HG03159 (cell line): ENCODE measurements around the gene BATF.

Experiments
- ATAC-seq: cut with Tn5 transposase; IDR thresholded peaks from one replicate; pipeline ENCODE4 v1.9.1; 2021; ENCODE audit warnings: mild to moderate bottlenecking, moderate library complexity; ENCODE audit not compliant: unreplicated experiment

The BATF gene

DNA sequence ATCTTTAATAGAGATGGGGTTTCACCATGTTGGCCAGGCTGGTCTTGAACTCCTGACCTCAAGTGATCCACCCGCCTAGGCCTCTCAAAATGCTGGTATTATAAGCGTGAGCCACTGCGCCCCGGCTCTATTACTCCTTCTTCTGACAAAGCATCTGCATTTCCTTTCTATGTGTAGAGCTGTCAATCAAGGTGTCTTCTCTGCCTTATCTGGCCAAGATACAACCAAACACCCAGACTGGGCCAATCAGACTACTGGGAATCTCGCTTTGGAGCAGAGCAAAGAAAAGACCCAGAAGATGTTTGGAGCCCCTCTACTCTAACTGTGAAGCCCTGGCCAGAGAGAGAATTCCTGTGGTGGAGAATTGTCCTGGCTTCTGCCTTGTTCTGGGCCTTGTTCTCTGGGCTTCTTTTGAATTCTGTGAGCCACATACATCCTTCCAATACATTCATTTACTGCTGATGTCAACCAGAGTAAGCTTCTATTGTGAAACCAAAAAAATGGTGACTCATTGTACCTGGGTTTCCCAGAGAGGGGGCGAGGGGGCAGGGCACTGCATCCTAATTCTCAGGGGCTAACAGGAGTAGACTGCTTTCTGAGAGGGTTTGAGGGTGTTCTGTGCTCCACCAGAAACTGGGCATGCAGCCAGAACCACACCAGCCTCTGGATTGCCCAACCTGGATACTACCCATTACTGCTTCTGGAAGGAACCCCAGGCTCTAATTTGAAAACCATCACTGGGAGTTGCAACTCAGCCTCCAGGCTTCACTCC is 37.4 kb downstream of the BATF start:
- ATAC-seq, result no peak

GRCh38 chr14:75561013-75561432 is 38.8 kb downstream of the BATF start:
- no peak for ATAC-seq

DNA sequence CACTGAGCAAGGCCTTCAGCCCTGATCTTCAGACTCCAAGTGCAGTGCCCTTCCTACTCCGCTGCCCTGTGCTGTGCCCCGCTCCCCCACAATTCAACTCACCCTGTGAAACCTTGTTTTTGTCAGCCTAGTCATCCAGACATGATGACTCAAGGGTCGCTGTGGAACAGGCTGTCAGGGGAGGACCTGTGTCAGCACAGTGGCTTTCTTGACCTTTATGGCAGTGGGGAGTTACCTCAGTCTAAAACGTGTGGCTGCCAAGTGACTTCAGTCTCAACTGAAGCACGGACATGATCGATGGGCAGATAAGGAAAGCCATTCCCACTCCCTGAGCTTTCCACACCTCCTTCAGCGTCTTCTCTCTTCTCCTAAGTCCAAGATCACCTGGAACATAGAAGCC is 39.8 kb downstream of the BATF start:
- no peak for ATAC-seq

DNA sequence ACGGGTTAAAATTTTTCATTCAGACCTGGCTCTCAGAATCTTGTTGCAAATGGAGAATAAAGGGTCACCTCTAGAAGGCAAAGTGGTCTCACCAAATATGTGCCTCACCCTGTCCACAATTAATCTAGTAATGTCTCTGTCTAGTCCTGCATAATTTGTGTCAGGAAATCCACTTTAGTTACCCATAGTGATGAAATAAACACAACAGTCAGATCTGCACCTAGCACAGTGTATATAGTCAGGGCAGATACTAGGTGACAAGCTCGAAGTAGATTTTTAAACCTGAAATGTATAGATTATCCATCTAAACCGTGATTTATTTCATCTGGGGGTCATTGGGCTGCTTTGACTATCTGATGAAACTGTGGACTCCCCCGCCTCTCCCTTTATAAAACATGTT is 40.2 kb downstream of the BATF start:
- no peak for ATAC-seq

- ATAC-seq, result no peak
Measured at GRCh38 chr14:75563931-75564330, 41.7 kb downstream of the BATF start.

GRCh38 chr14:75565056-75565455 is 42.8 kb downstream of the BATF start:
- no peak for ATAC-seq

DNA sequence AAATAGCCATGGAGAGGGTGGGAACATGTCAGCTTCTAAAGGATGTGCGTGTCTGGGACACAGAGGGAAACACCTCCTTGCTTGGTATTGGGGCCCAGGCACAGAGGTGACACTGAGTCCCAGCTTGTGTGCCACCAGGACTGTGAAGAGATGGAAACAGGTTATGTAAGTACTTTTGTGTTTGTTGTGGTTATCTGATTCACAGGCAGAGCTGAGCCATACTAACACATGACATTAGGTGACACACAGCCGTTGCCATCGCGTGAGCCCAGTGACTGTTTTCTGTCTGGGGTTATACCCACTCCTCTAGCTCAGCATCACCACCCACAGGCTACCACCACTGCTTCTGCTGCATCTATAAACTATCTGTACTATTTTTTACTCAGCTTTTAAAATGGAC is 44.1 kb downstream of the BATF start:
- no peak for ATAC-seq

DNA sequence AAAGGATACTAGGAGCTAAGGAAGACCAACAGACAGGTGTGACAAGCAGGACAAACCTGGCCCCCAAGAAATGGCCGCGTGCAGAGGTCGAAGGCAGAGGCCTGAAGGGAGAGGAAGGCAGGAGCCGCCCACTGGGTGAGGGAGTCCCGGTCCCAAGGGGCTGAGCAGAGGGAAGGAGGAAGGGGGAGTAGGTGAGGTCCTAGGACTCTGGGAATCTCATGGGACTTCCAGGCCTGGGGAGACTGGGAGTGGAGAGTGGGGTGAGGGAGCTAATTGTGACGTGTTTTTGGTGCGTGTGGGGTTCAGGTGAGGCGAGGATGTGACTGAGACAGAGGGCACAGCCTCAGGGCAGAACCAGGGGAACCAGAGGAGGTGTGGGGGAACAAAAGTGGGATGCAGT is 44.5 kb downstream of the BATF start:
- no peak for ATAC-seq

- ATAC-seq, result no peak
Measured at GRCh38 chr14:75568140-75568539, 45.9 kb downstream of the BATF start.

- ATAC-seq, result no peak
Measured at GRCh38 chr14:75568791-75569190, 46.5 kb downstream of the BATF start.

DNA sequence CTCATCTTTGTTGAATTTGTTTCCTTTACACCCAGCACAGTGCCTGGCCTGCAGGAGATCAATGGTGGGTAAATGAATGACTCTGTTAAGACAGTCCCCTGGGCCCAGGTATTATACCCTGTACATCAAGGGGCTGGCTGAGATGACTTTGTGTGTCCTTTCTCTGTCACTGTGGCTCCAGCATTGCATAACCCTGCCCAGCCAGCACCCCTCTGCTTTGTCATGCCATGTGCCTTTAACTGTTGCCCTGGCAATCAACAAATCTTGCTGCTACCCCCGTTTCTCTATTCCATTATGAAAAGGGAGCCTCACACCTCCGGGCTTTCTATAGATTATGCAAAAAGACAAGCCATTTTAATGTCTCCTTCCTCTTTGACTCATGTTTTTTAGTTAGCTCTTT is 48.5 kb downstream of the BATF start:
- ATAC-seq, result no peak

GRCh38 chr14:75572104-75572503 is 49.8 kb downstream of the BATF start:
- ATAC-seq, result no peak

GRCh38 chr14:75577090-75577489 is 54.8 kb downstream of the BATF start:
- no peak for ATAC-seq

- ATAC-seq, result peak; percentile 84
Measured at GRCh38 chr14:75577729-75578101, 55.4 kb downstream of the BATF start.

- ATAC-seq, result peak; percentile 41
Measured at GRCh38 chr14:75578102-75578785, 56.0 kb downstream of the BATF start, which contains the start of gene FLVCR2. FLVCR2 (plus strand) TSS chr14:75578620; CDS start chr14:75578973, 353 bp downstream.

GRCh38 chr14:75578786-75579337 is 56.6 kb downstream of the BATF start:
- ATAC-seq, result no peak

- no peak for ATAC-seq
Measured at GRCh38 chr14:75579338-75579864, 57.1 kb downstream of the BATF start.

- no peak for ATAC-seq
Measured at GRCh38 chr14:75579882-75580281, 57.6 kb downstream of the BATF start.

DNA sequence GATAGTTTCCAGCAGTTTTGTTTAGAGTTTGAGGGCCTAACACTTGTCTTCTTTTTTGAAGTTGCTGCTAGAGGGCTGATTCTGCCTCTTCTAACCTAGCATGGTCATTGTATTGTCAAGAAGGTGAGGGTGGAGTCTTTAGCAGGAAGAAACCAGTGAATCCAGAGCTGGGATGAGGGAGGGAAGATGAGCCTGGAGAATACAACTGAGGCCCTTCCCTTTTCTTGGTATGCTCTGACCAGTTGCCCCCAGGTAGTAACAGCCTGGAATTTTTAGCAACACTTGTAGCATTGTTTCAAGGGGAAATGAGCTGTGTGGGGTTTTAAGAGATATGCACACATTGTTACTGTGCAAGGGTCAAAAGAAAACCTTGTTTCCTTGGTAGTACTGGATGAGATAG is 65.1 kb downstream of the BATF start:
- ATAC-seq, result no peak

DNA sequence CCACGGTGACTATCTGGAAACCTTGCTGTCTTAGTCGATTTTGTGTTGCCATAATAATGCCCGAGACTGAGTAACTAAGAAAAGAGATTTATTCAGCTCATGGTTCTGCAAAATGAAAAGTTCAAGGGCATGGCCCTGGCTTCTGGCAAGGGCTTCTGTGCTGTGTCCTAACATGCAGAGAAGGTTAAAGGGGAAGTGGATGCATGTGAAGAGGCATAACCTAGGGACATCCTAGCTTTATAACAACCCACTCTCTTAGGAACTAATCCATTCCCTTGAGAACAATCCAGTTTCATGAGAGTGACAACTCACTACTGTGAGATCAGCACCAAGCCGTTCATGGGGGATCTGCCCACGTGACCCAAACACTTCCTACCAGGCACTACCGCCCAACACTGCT is 67.7 kb downstream of the BATF start:
- ATAC-seq, result no peak

GRCh38 chr14:75591331-75591946 is 69.2 kb downstream of the BATF start:
- no peak for ATAC-seq
